Smooth muscle cell (in vitro differentiated cells): ENCODE measurements around the gene CACNA1A. TPM values are rescaled to one million over a fixed set of nuclear protein-coding genes. Genes with fewer than 3 reads are reported as not detected.
"Not testable (repeated sequence)": the region's sequence is repeated elsewhere in the genome, so short reads cannot be mapped to it uniquely, and the experiment has no call there.

ENCODE experiments used
- DNase-seq: peaks from one replicate; lab custom pipeline; 2025; ENCODE audit not compliant: unreplicated experiment; lab: John Stamatoyannopoulos, UW
- H2AFZ ChIP-seq: fragments of 200-600 bp; sonication (generic); 2 replicates; pipeline ENCODE4 v1.6.0; 2016; ENCODE audit warnings: antibody characterized with exemption, low read depth, mild to moderate bottlenecking
- H3F3A ChIP-seq: fragments of 200-600 bp; sonication (generic); 2 replicates; pipeline ENCODE4 v1.6.0; 2017; ENCODE audit warnings: antibody characterized with exemption, low read depth
- H3K27ac ChIP-seq: fragments of 200-600 bp; sonication (generic); 2 replicates; pipeline ENCODE4 v1.5.1; 2016; ENCODE audit warnings: low read depth, mild to moderate bottlenecking
- H3K27me3 ChIP-seq: fragments of 200-600 bp; sonication (generic); 2 replicates; pipeline ENCODE4 v1.6.1; 2016; ENCODE audit warnings: low read depth, mild to moderate bottlenecking
- H3K36me3 ChIP-seq: fragments of 200-600 bp; sonication (generic); 2 replicates; pipeline ENCODE4 v1.5.1; 2016; ENCODE audit warnings: low read depth
- H3K4me1 ChIP-seq: fragments of 200-600 bp; sonication (generic); 2 replicates; pipeline ENCODE4 v1.5.1; 2016; ENCODE audit warnings: low read depth
- H3K4me2 ChIP-seq: fragments of 200-600 bp; sonication (generic); 2 replicates; pipeline ENCODE4 v1.6.0; 2016; ENCODE audit warnings: mild to moderate bottlenecking
- H3K4me3 ChIP-seq: fragments of 200-600 bp; sonication (generic); 2 replicates; pipeline ENCODE4 v1.5.1; 2016; ENCODE audit warnings: mild to moderate bottlenecking
- H3K79me2 ChIP-seq: fragments of 200-600 bp; sonication (generic); 2 replicates; pipeline ENCODE4 v1.6.0; 2016; ENCODE audit warnings: low read depth, mild to moderate bottlenecking
- H3K9ac ChIP-seq: fragments of 200-600 bp; sonication (generic); 2 replicates; pipeline ENCODE4 v1.6.0; 2016; ENCODE audit warnings: low read depth
- H3K9me3 ChIP-seq: fragments of 200-600 bp; sonication (generic); replicated peaks from 2 replicates; pipeline ENCODE4 v1.5.1; 2016; ENCODE audit warnings: low read depth
- H4K20me1 ChIP-seq: fragments of 200-600 bp; sonication (generic); 2 replicates; pipeline ENCODE4 v1.6.0; 2016; ENCODE audit warnings: low read depth
- WGBS: methylation state at CpG from one replicate; pipeline ENCODE4 v1.1.7; 2016; ENCODE audit warnings: low lambda C conversion rate; 5-methylcytosine and 5-hydroxymethylcytosine counted together
- polyA plus RNA-seq: library from polyadenylated mRNA; unstranded; fragments of >200 nt; fragmentation: Nextera tagmentation; extraction: Ambion mirVana; gene quantifications from 2 replicates; pipeline ENCODE4 v1.2.1, GENCODE V29; 2016
- total RNA-seq: library from RNA; depleted of rRNA; stranded (reverse); fragments of >200 nt; gene quantifications from 2 replicates; pipeline ENCODE4 v1.2.3, GENCODE V29; 2014
- TF ChIP-seq, protein P1 (sequence below): fragments of 200-600 bp; sonication (generic); IDR thresholded peaks from 2 replicates; pipeline ENCODE4 v1.5.1; 2017; ENCODE audit warnings: borderline replicate concordance, mild to moderate bottlenecking, antibody characterized with exemption; ENCODE audit not compliant: insufficient read depth, poor library complexity, severe bottlenecking

The CACNA1A gene
- total and polyA plus RNA-seq, 2 experiments from 2014 or later = 1.3 to 3.0 TPM

DNA sequence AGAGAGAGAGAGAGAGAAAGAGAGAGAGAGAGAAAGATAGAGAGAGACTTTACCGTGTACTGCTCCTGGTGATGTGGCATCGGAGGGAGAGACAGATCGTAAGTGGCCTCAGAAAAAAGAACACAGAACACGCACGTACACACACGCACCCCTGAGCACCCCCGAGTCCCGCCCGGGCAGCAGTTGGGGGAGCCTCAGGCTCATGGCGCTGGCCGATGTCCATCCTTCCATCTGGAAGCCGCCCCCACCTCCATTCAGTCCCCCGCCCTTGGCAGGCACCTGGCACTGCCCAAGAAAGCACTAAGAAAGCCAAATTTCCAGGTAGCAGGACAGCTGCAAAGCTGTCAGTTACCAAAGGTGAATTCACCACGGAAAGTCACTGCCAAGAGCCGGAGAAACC lies 239.1 kb downstream of the CACNA1A start:
- no peaks in the 10 kb centered on the region for H4K20me1 ChIP-seq
- DNase-seq = no peak
- no peak overlapping the region for H3K4me2 ChIP-seq
- 90% methylated on average over 8 of the region's 15 CpGs for WGBS
- TF ChIP-seq, protein P1, sequence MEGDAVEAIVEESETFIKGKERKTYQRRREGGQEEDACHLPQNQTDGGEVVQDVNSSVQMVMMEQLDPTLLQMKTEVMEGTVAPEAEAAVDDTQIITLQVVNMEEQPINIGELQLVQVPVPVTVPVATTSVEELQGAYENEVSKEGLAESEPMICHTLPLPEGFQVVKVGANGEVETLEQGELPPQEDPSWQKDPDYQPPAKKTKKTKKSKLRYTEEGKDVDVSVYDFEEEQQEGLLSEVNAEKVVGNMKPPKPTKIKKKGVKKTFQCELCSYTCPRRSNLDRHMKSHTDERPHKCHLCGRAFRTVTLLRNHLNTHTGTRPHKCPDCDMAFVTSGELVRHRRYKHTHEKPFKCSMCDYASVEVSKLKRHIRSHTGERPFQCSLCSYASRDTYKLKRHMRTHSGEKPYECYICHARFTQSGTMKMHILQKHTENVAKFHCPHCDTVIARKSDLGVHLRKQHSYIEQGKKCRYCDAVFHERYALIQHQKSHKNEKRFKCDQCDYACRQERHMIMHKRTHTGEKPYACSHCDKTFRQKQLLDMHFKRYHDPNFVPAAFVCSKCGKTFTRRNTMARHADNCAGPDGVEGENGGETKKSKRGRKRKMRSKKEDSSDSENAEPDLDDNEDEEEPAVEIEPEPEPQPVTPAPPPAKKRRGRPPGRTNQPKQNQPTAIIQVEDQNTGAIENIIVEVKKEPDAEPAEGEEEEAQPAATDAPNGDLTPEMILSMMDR = no peak
- H3K36me3 ChIP-seq = no peaks in the 10 kb centered on the region
- no peak overlapping the region for H2AFZ ChIP-seq
- H3K9ac ChIP-seq = no peak overlapping the region
- H3K27me3 ChIP-seq = no peaks in the 10 kb centered on the region
- H3K79me2 ChIP-seq = no peaks in the 10 kb centered on the region
- no peaks in the 10 kb centered on the region for H3F3A ChIP-seq
- H3K9me3 ChIP-seq = no peaks in the 10 kb centered on the region
- H3K4me1 ChIP-seq = no peaks in the 10 kb centered on the region
- no peak overlapping the region for H3K4me3 ChIP-seq
- no peak overlapping the region for H3K27ac ChIP-seq

DNA sequence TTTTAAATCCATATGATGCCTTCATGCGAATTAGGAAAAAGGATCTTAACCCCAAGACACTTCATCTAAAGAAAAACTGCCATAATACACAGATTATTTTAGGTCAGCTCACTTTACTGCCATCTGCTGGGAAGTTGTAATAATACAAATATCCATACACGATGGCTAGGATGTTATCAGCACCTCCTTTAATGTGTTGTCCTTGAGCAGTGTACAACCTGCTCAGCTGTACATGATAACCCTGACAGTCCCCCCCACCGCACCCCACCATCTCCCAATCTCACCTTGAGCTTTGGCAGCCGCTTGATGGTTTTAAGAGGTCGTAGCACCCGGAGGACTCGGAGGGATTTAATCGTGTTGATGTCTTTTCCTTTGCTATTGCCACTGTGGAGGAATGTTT lies 243.8 kb downstream of the CACNA1A start:
- DNase-seq = no peak

DNA sequence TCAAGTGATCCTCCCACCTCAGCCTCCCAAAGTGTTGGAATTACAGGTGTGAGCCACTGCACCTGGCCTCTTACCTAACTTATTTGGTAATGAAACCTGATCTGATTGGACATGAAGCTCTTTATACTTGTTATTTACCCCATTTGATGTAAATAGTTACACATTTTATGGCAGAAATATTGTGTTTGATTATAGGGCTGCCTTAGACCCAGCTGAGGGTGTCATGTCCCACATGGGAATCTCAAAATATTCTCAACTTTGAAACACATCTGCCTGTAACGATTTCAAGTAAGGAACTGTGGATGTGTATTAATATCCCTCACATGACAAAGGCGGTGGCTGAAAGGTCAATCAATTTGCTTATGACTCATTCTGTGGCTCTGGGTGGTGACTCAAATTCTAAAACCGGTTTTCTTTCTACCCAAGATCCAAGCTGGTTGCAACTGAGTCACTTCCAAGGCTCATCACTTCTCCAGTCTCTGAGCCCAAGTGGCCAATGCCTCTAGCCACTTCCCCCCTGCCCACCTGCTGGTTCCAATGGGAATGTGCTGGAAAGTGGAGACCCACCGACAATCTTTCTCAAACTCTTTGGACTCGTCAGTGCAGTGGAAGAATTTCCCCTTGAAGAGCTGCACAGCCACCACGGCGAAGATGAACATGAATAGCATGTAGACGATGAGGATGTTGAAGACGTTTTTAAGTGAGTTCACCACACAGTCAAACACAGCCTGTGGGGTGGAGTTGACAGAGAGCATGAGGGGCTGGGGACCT lies 245.2 kb downstream of the CACNA1A start:
- Histone ChIP-seq H4K20me1 (no peaks in the 10 kb centered on the region), H3F3A (no peaks in the 10 kb centered on the region), H3K9me3 (no peaks in the 10 kb centered on the region), H3K27ac (peak overlapping the region; percentile 74), H3K9ac (no peak overlapping the region), H3K4me3 (no peak overlapping the region), H3K36me3 (no peaks in the 10 kb centered on the region), H2AFZ (no peak overlapping the region), H3K27me3 (no peaks in the 10 kb centered on the region), H3K79me2 (no peaks in the 10 kb centered on the region), H3K4me1 (no peaks in the 10 kb centered on the region), H3K4me2 (no peak overlapping the region)
- 65% methylated on average over 9 of the region's 9 CpGs for WGBS
- no peak for DNase-seq
- TF ChIP-seq, protein P1 = no peak

More for the DNA sequence above, 243.8 kb downstream of the CACNA1A start:
- Histone ChIP-seq H3K4me2 (no peak overlapping the region), H3K36me3 (no peaks in the 10 kb centered on the region), H3K4me3 (no peak overlapping the region), H3F3A (no peaks in the 10 kb centered on the region), H3K9me3 (no peaks in the 10 kb centered on the region), H3K4me1 (no peaks in the 10 kb centered on the region), H3K27me3 (no peaks in the 10 kb centered on the region), H3K27ac (no peak overlapping the region), H3K9ac (no peak overlapping the region), H4K20me1 (no peaks in the 10 kb centered on the region), H3K79me2 (no peaks in the 10 kb centered on the region), H2AFZ (no peak overlapping the region)
- TF ChIP-seq, protein P1 = peak; percentile 55
- WGBS = 65% methylated on average over 8 of the region's 8 CpGs

DNA sequence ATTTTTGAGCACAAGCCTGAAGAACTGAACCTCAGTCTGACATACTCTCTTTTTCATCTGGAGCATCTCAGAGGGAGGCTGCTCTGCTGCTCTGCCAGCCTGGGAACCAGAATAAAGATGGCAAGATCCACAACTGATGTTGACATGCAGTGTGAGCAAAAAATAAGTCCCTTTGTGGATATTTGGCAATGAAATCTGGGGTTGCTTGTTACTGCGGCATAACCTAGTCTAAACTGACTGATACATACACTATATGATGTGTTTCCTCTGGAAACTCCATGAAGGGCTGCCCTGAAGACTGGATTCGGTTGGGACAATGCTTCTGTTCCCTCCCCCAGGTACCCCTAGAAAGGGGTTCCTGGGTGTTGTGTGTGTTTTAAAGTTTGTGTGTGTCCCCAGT lies 249.4 kb downstream of the CACNA1A start:
- H3K9me3 ChIP-seq = no peaks in the 10 kb centered on the region
- no peaks in the 10 kb centered on the region for H3F3A ChIP-seq
- H3K4me3 ChIP-seq = no peak overlapping the region
- H3K4me2 ChIP-seq = no peak overlapping the region
- TF ChIP-seq, protein P1 = no peak
- no peak for DNase-seq
- H3K27me3 ChIP-seq = no peaks in the 10 kb centered on the region
- H3K27ac ChIP-seq = no peak overlapping the region
- H3K4me1 ChIP-seq = no peaks in the 10 kb centered on the region
- WGBS = 91% methylated on average over 2 of the region's 2 CpGs
- no peaks in the 10 kb centered on the region for H4K20me1 ChIP-seq
- no peak overlapping the region for H3K9ac ChIP-seq
- H3K79me2 ChIP-seq = no peaks in the 10 kb centered on the region
- H3K36me3 ChIP-seq = no peaks in the 10 kb centered on the region
- no peak overlapping the region for H2AFZ ChIP-seq

DNA sequence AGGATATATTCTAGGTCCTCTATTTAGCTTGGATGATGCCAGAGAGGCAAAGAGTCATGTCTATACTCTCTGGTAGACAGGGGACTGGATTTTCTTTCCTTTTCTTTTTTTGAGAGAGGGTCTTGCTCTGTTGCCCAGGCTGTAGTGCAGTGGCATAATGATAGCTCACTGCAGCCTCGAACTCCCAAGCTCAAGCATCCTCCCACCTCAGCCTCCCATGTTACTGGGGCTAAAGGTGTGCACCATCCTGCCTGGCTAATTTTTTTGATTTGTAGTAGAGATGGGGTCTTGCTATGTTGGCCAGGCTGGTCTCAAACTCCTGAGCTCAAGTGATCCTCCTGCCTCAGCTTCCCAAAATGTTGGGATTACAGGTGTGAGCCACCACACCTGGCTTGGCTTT lies 249.9 kb downstream of the CACNA1A start:
- 80% methylated on average over 1 of the region's 1 CpG for WGBS
- not testable (repeated sequence) for H2AFZ ChIP-seq

More for the DNA sequence above, 249.9 kb downstream of the CACNA1A start:
- not testable (repeated sequence) for H4K20me1 ChIP-seq, H3K79me2 ChIP-seq, H3K4me2 ChIP-seq, H3K4me3 ChIP-seq, DNase-seq, H3K36me3 ChIP-seq, H3K4me1 ChIP-seq, H3F3A ChIP-seq, H3K9me3 ChIP-seq, H3K27me3 ChIP-seq, H3K9ac ChIP-seq, H3K27ac ChIP-seq
